ENCODE measurements around the gene MEN1.

DNA sequence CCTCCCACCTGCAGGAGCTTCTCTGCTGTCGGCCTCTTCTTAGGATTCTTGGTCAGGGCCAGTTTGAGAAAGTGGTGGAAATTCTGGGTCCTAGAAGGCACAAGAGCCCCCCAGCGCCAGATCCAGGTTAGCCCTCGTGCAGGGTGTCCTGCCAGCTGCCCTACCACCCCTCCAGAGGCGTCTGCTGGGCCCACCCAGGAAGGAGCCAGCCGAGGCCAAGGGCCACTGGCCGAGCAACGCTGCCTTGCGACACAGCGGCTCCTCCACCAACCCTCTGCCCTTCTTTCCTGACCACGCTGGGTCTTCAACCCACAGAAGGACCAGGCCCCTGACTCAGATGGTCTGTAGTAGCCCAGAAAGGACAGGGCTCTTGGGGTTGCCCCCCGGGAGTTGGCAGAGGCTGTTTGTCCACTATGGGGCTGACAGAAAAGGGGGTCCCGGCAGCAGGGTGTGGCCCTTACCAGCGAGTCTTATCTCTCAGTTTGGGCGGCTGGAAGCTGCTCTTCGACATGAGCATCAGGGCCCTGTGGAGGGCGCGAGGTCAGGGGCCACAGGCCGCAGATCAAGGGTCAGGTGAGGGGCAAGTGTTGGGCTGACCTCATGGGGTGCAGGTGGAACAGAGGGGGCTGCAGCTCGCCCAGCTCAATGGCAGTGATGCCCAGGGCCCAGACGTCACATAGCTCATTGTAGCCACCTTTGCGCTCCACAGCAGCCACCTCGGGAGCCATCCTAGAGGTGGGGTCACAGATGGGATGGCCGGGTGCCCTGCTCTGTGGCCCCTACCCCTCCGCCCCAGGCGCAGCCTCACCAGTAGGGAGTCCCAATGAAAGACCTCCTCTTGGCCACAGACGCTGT, 9.8 kb downstream of the MEN1 start:
- TF ChIP-seq, protein P1, sequence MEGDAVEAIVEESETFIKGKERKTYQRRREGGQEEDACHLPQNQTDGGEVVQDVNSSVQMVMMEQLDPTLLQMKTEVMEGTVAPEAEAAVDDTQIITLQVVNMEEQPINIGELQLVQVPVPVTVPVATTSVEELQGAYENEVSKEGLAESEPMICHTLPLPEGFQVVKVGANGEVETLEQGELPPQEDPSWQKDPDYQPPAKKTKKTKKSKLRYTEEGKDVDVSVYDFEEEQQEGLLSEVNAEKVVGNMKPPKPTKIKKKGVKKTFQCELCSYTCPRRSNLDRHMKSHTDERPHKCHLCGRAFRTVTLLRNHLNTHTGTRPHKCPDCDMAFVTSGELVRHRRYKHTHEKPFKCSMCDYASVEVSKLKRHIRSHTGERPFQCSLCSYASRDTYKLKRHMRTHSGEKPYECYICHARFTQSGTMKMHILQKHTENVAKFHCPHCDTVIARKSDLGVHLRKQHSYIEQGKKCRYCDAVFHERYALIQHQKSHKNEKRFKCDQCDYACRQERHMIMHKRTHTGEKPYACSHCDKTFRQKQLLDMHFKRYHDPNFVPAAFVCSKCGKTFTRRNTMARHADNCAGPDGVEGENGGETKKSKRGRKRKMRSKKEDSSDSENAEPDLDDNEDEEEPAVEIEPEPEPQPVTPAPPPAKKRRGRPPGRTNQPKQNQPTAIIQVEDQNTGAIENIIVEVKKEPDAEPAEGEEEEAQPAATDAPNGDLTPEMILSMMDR (IDR thresholded peaks at IDR 0.05) = no peak
- TF ChIP-seq POLR2AphosphoS5 (IDR thresholded peaks at IDR 0.05) = no peak
- TF ChIP-seq POLR2A (IDR thresholded peaks at IDR 0.05) = no peak
